T47D (cell line): ENCODE measurements around the gene PKN2.

Experiments used
- DNase-seq, 2 experiments: peaks; one replicate each; pipeline versions ENCODE4 v3.0.0 to v3.0.0-alpha.2; 2011 to 2012; ENCODE audit warnings: low read depth in 1 of 2, low spot score in 1 of 2
- JUND ChIP-seq: IDR thresholded peaks from 2 replicates; pipeline ENCODE4 v1.6.1; 2012; ENCODE audit warnings: low read depth
- in situ Hi-C: cut with HindIII; loops from 2 replicates; pipeline ENCODE4 v1.10.0; 2016; ENCODE audit warnings: low sequenced_read_pairs, low pct_unique_long_range_greater_than_20kb

The PKN2 gene

DNA sequence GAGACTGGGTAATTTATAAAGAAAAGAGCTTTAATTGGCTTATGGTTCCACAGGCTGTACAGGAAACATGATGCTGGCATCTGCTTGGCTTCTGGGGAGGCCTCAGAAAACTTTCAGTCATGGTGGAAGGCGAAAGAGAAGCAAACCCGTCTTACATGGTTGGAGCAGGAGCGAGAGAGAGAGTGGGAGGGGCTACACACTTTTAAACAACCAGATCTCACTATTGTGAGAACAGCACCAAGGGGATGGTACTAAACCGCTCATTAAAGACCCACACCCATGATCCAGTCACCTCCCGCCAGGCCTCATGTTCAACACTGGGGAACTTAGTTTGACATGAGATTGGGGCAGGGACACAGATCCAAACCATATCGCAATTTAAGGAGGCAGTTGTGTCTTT, 69.4 kb downstream of the PKN2 start:
- no peak for DNase-seq
- in situ Hi-C loops = no loop called here
- no peak for TF ChIP-seq JUND

DNA sequence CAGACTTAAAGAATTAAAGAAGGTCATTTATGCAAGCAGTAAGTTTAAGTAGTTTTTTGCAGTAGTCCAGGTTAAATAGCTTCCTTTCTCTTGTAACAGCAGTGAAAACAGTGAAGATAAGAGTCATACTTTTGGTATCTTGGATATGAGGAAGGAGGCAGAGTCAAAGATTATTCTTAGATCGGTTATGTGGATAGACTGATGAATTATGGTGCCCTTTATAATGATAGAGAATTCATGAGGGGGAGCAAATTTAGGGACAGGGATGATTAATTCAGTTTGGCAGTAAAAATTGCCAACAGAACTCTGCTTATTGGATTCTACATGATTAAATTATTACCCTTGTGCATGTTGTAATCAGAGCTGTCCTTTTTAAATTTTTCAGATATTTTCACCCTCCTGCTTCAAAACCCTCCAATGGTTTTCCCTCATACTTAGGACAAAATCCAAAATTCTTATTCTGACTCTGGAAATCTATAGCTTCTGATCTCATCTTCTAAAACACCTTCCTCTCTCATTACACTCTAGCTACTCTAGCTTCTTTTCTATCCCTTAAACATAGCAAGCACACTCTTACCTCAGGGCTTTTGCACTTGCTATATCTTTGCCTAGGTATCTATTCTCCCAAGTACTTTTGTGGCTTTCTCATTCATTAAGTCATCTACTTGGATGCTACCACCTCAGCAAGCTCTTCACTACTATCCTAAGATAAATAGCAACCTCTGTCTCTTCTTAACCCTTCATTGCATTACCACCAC, 79.8 kb downstream of the PKN2 start:
- in situ Hi-C loops = no loop called here

DNA sequence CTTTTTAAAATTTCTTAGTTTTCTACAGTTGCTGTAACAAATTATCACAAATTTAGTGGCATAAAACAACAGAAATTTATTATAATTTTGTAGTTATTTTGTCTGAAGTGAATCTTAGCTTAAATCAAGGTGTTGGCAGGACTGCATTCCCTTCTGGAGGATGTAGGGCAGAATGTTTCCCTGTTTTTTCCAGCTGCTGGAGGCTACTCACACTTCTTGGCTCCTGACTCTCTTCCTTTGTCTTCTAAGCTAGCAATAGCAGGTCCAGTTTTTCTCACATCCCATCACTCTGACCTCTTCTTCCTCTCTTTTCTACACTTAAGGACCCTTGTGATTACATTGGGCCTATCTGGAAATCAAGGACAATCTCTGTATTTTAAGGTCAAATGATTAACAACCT, 84.1 kb downstream of the PKN2 start:
- TF ChIP-seq JUND = no peak
- in situ Hi-C loops = no loop called here
- no peak for DNase-seq

More for the DNA sequence above, 79.8 kb downstream of the PKN2 start:
- no peak for DNase-seq
- TF ChIP-seq JUND = no peak

DNA sequence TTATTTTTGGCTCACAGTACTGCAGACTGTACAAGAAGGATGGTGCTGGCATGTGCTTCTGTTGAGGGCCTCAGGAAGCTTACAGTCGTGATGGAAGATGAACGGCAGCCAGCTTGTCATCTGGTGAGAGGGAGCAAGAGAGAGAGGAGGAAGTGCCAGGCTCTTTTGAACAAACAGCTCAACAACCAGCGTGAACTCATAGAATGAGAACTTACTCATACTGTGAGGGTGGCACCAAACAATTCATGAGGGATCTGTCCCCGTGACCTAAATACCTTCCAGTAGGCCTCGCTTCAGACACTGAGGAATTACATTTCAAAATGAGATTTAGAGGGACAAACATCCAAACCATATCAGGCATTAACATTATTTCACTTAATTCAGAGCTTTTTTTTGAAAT, 84.7 kb downstream of the PKN2 start:
- in situ Hi-C loops = no loop called here
- TF ChIP-seq JUND = no peak
- no peak for DNase-seq

DNA sequence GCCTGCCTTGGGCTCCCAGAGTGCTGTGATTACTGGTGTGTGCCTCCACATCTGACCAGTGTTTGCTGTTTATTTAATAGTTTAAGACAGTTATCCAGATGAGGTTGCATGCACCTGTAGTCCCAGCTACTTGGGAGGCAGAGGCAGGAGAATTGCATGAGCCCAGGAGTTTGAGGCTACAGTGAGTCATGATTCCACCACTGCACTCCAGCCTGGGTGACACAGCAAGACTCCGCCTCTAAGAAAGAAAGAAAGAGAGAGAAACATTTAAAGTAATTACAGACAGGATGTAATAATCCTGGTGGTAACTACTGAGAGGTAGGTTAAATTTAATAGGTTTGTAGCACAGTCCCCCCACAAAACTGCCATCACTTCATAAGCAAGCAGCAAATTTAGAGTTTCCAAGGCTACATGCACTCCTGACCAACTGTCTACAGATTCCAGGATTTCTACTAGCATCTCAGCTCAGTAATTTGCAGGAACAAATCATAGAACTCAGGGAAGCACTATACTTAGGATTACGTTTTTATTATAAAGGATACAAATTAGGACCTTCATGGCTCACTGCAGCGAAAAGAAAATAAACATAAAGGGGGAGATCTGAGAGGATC, 89.6 kb downstream of the PKN2 start:
- no peak for DNase-seq
- no peak for TF ChIP-seq JUND
- in situ Hi-C loops = no loop called here

DNA sequence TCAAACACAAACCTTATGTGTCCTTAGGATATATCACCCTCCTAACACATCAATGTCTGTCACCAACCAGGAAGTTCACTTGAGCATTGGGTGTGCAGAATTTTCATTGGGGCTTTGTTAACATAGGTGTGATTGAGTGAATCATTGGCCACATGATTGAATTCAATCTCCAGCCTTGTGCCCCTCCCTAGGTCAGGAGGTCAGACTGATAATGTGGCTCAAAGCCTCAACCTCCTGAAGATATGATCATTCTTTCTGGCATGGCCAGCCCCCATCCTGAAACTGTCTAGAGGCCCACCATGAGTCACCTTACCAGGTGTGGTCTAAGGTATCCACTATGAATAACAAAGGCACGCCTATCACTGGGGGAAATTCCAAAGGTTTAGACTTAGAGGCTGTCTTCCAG, 90.1 kb downstream of the PKN2 start:
- no peak for TF ChIP-seq JUND
- DNase-seq = no peak
- in situ Hi-C loops = no loop called here

DNA sequence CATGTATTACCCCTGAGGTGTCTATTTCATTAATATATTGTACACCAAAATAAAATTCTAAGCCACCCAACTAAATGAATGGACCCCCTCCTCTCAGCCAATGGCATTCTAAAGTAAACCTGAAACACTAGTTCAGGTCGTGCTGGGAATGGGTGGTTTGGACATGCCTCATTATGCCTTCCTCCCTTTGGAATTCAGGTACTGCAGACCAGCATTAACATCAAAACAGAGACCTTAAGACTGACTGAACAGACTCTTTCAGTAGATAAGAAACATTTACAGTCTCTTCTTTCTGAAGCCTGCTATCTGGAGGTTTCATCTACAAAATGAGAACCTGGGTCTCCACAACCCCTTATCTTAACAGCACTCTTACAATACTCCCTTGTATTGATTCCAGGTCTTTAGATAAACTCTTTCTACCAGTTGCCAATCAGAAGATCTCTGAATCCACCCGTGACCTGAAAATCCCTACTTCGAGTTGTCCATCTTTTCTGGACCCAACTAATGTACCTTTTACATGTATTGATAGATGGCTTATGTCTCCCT, 93.6 kb downstream of the PKN2 start:
- DNase-seq = no peak
- in situ Hi-C loops = no loop called here
- TF ChIP-seq JUND = no peak

DNA sequence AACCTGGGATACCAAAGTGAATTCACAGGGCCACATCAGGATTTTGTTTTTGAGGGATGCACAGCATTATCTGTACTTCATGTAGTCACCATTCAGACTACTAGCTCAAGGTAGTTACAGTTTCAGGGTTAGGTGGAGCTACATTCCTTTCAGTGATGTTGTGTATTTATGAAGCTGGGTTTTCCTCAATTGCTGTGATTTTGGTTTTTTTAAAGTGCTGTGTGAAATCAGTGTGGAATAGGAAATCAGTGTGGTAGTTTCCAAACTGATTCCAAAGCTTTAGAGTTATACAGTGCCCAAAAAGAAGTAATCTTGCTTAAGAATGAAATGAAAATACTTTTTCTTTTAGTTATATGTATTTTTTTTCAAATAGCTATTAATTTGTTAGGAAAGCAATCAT, 95.8 kb downstream of the PKN2 start:
- TF ChIP-seq JUND = no peak
- DNase-seq = no peak
- in situ Hi-C loops = no loop called here

DNA sequence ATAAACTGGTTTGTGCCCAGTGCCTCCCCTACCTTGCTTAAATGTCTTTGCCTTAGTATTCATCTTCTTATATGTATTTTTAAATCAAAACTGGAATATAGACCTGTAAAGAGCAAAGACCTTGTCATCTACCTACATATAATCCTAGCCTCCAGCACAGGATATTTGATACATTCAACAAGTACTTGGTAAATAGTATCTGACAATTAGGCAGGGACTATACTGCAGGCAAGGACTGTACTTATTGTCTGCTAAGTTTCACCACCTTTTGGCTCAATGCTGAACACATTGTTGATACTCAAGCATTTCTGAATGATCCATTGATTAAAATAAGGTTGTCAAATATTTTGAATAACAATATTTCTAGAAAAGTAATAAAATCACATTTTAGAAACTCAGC, 96.4 kb downstream of the PKN2 start:
- TF ChIP-seq JUND = no peak
- in situ Hi-C loops = no loop called here
- DNase-seq = no peak

DNA sequence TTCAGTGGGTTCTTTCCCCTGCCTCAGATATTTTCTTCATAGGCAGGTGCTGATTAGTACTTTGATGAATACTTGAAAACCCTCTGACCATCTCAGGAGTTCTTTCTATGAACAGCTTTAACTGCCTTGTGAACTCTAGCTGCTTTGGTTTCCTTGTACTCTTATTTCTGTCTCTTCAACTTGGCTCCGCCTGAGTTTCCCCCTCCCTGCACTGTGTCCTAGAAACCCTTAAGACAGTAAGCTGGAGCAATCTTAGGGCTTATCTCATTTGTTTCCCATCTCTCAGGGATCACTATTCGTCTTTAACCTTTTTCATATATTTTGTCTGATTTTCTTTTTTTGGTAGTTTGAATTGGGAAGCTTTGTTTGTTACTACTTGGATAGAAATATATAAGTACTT, 99.1 kb downstream of the PKN2 start:
- TF ChIP-seq JUND = no peak
- DNase-seq = no peak
- in situ Hi-C loops = no loop called here

DNA sequence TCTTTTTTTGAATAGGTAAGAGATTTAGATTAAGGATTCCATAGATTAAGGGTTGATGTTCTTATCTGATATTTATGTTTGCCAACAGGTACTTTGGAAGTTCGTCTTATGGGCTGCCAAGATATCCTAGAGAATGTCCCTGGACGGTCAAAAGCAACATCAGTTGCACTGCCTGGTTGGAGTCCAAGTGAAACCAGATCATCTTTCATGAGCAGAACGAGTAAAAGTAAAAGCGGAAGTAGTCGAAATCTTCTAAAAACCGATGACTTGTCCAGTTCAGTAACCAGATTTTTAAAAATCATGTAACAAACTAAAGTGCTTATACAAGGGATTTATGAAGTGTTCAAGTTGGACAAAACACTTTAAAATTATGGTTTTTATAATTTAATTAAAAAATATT, 100.5 kb downstream of the PKN2 start:
- DNase-seq = no peak
- no peak for TF ChIP-seq JUND
- in situ Hi-C loops = no loop called here

DNA sequence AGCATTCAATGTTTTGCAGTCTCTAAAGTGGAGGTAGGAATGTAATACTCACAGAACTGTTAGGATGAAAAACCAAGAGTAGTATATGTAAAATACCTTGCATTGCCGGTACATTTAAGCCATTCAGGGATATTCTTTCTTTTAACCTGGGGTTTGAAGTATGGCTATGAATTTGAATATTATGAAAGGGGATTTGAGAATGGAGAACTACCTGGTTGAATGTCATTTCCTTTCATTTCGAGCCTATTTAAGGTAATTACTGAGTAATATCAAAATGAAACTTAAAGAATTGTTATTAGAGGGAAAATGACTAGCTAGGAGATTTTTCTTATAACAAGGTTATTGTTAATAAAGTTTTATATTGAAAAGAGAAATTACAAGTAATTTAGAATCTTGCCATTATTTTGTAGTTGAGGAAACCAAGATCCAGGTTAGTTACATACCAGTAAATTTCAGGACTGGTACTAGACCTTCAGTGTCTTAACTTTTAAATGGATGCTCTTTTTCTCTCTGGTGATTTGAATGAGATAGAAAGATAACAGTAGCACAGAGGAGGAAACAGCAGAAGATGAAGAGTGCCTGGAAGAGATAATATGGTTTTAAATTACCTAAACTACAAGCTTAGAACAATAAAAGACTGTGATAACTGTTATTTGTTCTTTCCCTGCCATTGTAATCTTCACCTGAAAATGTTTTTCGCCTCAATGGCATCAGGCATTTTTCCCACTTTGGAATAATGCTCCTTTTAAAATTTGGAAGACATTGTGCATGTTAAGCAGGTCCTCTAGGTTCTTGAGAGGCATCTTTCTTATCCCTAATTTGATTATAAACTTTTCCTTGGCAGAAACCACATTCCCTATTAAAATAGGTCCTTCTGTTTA, 103.2 kb downstream of the PKN2 start:
- TF ChIP-seq JUND = no peak
- DNase-seq = no peak
- in situ Hi-C loops = no loop called here

DNA sequence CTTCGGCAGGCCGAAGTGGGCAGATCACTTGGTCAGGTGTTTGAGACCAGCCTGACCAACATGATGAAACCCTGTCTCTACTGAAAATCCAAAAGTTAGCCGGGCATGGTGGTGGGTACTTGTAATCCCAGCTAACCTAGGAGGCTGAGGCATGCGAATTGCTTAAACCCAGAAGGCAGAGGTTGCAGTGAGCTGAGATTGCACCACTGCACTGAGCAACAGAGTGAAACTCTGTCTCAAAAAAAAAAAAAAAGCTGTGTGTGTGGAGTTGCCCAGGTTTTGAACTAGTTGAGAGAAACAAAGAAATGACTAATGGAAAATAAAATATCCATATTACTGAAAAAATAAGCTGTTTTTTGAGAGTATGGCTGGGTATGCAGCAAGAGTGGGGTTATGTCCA, 107.1 kb downstream of the PKN2 start:
- no peak for DNase-seq
- in situ Hi-C loops = no loop called here
- no peak for TF ChIP-seq JUND
